ENCODE results near the gene NKIRAS1. TPM values are rescaled to one million over a fixed set of nuclear protein-coding genes. Genes with fewer than 3 reads are reported as not detected.

Gene NKIRAS1
- total RNA-seq, 1 experiment from 2014 or later: 7.3 TPM

GRCh38 chr3:23875113-23875725, 41.6 kb downstream of the NKIRAS1 start:
- Mint-ChIP-seq H3K4me3 (no peak overlapping the region), H3K4me1 (peaks cover 28% of the 10 kb centered on the region), H3K9me3 (peaks cover 26% of the 10 kb centered on the region), H3K27ac (no peak overlapping the region; the same call in 1 of the 2 replicates), H3K36me3 (peaks cover 32% of the 10 kb centered on the region), H3K27me3 (ENCODE audit: low read depth) (no peaks in the 10 kb centered on the region; the same call in 1 of the 2 replicates)
- no peak for ATAC-seq
- TF ChIP-seq MYBL2 (CRISPR knock-in tag; IDR thresholded peaks at IDR 0.05) (no peak), MXD4 (CRISPR knock-in tag; IDR thresholded peaks at IDR 0.05; ENCODE audit: borderline replicate concordance) (no peak), E2F4 (CRISPR knock-in tag; IDR thresholded peaks at IDR 0.05; ENCODE audit: borderline replicate concordance, low read depth) (no peak), SP1 (CRISPR knock-in tag; conservative IDR thresholded peaks at IDR 0.05) (no peak), SOX15 (CRISPR knock-in tag; IDR thresholded peaks at IDR 0.05) (no peak), FOXP4 (CRISPR knock-in tag; IDR thresholded peaks at IDR 0.05) (no peak), ATF3 (CRISPR knock-in tag; conservative IDR thresholded peaks at IDR 0.05) (no peak)
- no peak for DNase-seq (ENCODE audit: low spot score)
- CTCF ChIA-PET: interaction anchor here (1.9 to 3.5 kb wide), 2 partner anchors 10 to 13 kb away, joined by 4 to 12 read pairs; no protein-coding TSS in a partner anchor
- POLR2A ChIA-PET: no interaction called here

GRCh38 chr3:23874359-23875112, 42.3 kb downstream of the NKIRAS1 start:
- TF ChIP-seq ZNF671 (CRISPR knock-in tag; IDR thresholded peaks at IDR 0.05) (no peak), MXD4 (CRISPR knock-in tag; IDR thresholded peaks at IDR 0.05; ENCODE audit: borderline replicate concordance) (no peak), CDX4 (CRISPR knock-in tag; IDR thresholded peaks at IDR 0.05; ENCODE audit: borderline replicate concordance) (no peak), GTF2I (CRISPR knock-in tag; conservative IDR thresholded peaks at IDR 0.05) (no peak), ZNF281 (CRISPR knock-in tag; IDR thresholded peaks at IDR 0.05) (no peak), ZBTB21 (CRISPR knock-in tag; IDR thresholded peaks at IDR 0.05; ENCODE audit: borderline replicate concordance) (no peak), ZNF232 (CRISPR knock-in tag; IDR thresholded peaks at IDR 0.05) (no peak), STAT6 (CRISPR knock-in tag; conservative IDR thresholded peaks at IDR 0.05; ENCODE audit: low read depth) (no peak), FOXK1 (CRISPR knock-in tag; IDR thresholded peaks at IDR 0.05) (no peak)
- Mint-ChIP-seq H3K27me3 (ENCODE audit: low read depth) (no peaks in the 10 kb centered on the region; the same call in 1 of the 2 replicates), H3K4me3 (no peak overlapping the region), H3K36me3 (peaks cover 34% of the 10 kb centered on the region), H3K9me3 (peaks cover 24% of the 10 kb centered on the region), H3K27ac (no peak overlapping the region), H3K4me1 (peaks cover 28% of the 10 kb centered on the region)
- POLR2A ChIA-PET: no interaction called here
- DNase-seq (ENCODE audit: low spot score): no peak
- ATAC-seq: no peak
- CTCF ChIA-PET: interaction anchor here (1.0 to 3.5 kb wide), 3 partner anchors 10 to 40 kb away, joined by 4 to 12 read pairs (median 4); no protein-coding TSS in a partner anchor

Measured in WTC11 (cell line).